ENCODE data around the gene PARD3.
"Not testable (repeated sequence)": the region's sequence is repeated elsewhere in the genome, so short reads cannot be mapped to it uniquely, and the experiment has no call there.

The PARD3 gene

DNA sequence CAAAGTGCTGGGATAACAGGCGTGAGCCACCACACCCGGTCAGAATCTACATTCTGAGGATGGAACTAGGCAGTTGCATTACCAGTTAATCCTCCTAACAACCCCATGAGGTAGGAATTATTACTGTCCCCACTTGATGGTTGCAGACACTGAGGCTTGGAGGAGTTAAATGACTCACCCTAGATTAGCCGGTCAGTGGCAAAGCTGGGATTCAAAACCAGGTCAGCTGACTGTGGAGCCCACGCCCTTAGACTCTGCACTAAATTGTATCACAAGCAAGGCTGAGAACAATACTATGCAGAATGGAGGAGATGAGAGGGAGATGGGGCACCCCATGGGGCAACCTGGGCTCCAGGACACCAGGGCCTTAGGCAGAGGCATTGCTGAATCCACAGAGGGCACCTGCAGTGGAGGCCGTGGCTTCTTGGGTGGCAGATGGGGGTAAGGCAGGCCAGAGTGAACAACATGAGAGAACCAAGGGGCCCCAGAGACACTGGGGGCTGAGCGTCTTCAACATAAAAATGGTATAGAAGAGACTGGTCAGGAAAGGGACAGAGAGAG is 723.4 kb downstream of the PARD3 start:
- FAIRE-seq: no peak

DNA sequence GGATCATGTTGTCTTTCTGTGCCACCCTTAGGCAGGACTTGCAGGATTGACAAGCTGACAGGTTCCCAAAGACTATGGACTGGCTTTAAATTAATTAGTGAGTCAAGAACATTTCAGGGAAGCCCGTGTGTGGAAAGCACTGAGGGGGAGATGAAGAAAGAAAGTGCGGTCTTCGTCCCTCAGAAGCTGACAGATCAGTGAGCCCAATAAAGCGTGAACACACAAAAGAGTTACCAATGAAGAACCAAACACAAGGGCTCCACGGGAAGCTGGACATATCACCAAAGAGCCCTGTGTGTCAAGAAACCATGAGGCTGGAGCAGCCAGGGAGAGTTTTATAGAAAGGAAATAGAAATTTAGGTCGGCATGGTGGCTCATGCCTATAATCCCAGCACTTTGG is 725.8 kb downstream of the PARD3 start:
- FAIRE-seq (no peak), DNase-seq (ENCODE audit: low spot score) (no peak)

More for the DNA sequence above, 723.4 kb downstream of the PARD3 start:
- DNase-seq (ENCODE audit: low spot score): no peak

- no peak for DNase-seq (ENCODE audit: low spot score)
- no peak for FAIRE-seq
These were observed 726.8 kb downstream of the PARD3 start for GRCh38 chr10:34088208-34088794.

GRCh38 chr10:34087095-34087418 is 728.0 kb downstream of the PARD3 start:
- FAIRE-seq: no peak
- DNase-seq (ENCODE audit: low spot score): no peak

DNA sequence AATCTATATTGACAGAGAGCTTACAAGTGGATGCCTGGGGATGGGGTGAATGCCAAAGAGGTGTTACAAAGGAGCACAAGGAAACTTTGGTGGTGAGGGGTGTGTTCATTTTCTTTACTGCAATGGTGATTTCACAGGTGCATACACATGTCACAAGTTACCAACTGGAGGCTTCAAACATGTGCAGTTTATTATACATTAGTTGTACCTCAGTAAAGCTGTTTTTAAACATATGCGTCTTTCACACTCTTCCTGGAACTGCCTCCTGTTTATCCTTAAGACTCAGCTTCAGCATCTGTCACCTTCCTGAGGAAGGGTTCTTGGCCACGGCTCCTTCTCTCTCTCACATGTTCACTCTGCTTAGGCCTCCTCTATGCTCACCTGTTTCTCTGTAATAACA is 731.5 kb downstream of the PARD3 start:
- no peak for DNase-seq (ENCODE audit: low spot score)
- no peak for FAIRE-seq

- no peak for FAIRE-seq
- no peak for DNase-seq (ENCODE audit: low spot score)
These were observed 733.1 kb downstream of the PARD3 start for GRCh38 chr10:34081948-34082347.

DNA sequence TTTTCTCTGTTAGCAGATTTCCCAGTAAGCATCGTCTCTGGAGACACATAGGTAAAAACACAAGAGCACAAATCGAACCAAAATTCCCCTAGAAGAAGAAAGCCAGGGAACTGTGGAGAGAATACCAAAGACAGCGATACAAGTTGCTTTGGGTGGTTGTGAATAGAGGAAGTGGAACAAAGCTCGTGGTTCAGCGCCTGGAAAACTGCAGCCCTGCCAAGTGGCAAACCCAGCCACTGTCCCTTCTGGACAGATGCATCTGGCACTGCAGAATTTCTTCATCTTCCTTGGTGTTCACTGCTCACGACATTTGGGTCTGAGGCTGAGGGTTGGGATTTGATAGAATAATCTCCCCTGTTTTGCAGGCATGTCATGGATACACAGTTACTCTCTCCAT is 733.8 kb downstream of the PARD3 start:
- no peak for FAIRE-seq
- DNase-seq (ENCODE audit: low spot score): no peak

DNA sequence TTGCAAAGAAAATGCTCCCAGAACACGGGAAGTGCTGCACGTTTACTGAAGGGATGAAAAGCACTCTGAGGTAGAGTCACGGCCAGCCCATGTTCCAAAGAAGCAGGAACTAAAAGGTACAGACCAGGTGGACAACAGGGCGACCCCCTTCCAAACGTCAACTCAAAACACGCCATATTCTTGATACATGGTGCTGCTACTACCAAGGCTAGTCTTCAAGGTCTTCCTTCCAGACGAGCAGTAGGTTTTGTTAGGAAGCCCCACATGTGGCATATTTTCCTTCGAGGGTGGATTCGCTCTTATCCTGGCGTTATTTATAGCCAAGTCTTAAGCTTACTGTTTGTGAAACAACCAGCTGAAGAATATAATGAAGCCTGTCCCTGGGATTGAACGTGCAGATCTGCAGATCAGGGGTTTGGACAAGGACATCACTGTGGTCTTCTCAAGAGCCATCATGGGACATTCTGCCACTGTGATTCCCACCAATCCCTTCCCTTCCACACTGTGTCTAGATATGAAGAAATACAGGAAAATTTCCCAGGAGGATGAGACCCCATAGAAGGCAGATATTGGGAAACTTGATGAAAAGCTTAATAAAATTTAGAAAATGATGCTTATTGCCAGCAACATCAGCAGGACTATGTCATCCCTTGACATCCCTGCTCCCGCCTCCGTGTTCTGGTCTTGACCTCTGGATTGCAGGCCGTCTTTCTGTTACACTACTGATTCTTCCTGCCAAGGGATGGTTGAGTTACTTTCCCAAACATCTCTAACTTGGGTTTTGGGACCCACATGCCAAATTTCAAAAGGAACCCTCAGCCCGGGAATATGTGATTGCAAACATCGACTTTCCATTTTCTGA is 734.4 kb downstream of the PARD3 start:
- FAIRE-seq (no peak), DNase-seq (ENCODE audit: low spot score) (no peak)

GRCh38 chr10:34079702-34080484 is 735.2 kb downstream of the PARD3 start:
- DNase-seq (ENCODE audit: low spot score) (no peak), FAIRE-seq (no peak)

DNA sequence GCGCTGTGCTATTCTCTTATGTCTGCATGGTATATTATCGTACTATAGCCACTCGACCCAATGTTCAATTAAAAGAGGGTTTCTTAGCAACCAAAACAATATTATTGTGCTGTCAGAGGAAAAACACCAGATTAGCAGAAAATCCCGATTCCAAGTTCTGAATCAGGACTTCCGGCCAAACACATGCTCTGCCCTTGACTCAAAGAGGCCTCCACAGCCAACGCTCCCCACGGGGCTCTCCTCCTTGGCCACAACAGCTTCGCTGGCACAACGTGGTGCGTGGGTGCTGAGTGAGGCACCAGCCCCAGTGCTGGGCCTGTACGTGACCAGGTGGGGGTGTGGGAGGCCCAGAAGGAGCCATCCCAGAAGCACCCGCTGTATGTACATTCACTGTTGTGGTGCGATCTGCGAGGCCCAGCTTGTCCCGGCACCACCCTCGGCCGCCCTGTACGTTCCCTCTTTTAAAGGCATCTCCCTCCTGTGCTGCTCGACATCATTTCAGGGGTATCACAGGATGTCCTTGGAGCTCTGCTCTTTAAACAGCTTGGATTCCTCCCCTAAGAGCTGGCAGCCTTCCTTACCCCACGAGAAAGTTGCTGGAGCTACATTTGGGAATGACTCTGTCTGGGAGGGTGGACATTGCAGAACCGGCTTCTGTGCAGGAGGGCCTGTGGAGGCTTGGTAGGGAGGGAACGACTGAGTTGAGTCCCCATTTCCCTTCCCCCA is 736.2 kb downstream of the PARD3 start:
- FAIRE-seq (no peak), DNase-seq (ENCODE audit: low spot score) (no peak)

DNA sequence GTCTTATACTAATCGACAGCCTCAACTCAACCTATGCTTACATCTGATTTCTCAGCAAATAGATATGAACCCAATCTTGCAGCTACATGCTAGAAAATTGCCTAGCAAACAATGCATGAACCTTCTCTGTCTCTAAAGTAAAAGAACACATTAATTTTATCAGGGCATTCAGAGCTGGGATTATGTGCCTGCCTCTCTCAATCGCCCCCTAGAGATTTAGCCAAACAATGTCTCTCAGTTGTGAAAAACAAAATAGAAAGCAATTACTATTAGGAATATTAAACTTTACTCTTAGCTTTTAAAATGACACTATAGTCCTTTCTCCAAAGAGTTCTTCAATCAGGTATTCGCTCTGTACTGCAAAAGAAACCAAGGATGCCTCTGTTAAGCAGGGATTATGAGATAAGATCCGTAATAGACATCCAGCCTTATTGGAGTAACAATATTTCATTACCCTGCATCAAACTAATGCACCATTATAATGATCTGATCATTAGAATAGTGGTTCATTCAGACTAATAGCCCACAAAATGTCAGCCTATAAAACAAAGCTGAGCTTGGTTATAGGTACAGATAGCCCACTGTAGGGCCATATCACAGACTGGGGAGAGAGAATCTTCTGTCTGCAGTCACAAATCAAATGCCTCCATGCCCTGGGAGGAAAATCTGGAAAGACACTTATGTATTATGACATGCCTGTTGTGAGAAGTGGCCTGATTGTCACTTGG is 736.9 kb downstream of the PARD3 start:
- FAIRE-seq (no peak), DNase-seq (ENCODE audit: low spot score) (no peak)

DNA sequence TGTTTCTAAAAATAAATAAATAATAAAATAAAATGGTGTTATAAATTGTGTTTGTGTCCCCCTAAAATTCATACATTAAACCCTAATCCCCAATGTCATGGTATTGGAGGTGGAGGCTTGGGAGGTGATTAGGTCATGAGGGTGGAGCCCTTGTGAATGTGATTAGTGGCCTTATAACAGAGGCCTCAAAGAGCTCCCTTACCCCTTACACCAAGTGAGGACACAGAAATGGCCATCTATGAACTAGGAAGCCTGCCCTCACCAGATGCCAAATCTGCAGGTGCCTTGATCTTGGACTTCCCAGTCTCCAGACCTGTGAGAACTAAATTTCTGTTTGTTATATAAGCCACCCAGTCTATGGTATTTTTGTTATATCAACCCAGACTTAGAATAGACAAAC is 738.7 kb downstream of the PARD3 start:
- DNase-seq (ENCODE audit: low spot score): no peak
- no peak for FAIRE-seq

DNA sequence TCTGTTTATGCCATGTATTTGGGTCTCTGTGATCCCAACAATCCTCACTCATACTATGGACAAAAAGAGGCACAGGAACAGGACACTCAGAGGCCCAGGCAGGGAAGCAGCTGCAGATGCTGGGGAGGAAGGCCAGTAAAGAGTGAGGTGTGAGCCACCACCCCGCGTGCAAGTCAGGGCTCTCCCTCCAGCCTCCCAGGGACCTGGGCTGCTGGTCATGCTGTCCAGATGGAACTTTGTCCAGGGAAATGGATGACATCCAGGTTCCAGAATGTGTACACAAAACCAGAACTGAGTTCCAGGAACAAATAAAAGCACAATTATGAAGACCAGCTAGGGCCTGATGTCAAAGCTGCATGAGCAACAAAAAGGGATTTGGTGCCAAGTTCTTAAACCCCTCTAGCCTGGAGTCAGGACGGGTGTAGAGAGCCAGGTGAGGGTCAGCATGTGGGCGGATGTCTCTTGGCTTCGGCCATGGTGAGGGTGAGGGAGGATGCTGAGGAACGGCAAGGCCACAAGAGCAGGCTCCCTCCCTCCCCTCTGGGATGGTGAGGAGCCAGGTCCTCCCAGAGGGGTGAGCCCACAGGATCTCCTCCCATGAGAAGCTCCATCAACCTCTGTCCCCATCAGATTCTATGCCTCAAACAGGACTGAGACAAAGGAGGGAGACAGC is 739.7 kb downstream of the PARD3 start:
- FAIRE-seq: no peak
- DNase-seq (ENCODE audit: low spot score): no peak

GRCh38 chr10:34074051-34074450 is 741.0 kb downstream of the PARD3 start:
- FAIRE-seq (no peak), DNase-seq (ENCODE audit: low spot score) (no peak)

DNA sequence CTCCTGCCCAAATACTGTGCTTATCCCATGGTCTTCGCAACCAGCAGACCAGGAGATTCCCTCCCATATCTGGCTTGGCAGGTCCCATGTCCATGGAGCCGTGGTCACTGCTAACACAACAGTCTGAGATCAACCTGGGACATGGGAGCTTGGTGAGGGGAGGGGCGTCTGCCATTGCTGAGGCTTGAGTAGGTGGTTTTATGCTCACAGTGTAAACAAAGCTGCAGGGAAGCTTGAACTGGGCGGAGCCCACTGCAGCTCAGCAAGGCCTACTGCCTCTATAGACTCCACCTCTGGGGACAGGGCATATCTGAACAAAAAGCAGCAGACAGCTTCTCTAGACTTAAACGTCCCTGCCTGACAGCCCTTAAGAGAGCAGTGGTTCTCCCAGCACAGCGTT is 747.4 kb downstream of the PARD3 start:
- not testable (repeated sequence) for FAIRE-seq

DNA sequence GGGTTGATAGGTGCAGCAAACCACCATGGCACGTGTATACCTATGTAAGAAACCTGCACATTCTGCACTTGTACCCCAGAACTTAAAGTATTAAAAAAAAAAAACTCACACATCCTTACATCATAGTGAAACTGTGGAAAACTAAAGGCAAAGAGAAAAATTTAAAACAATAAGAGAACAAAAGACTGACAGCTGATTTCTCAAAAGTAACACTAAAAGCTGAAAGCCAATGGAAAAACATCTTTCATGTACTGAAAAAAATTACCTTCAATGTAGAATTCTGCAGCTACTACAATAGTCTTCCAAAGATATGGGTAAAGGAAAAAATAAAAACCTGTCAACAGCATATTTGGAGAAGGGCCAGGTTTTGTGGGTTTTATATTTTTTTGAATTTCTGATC is 751.5 kb downstream of the PARD3 start:
- no peak for FAIRE-seq
- DNase-seq (ENCODE audit: low spot score): no peak

More for the DNA sequence above, 747.4 kb downstream of the PARD3 start:
- not testable (repeated sequence) for DNase-seq (ENCODE audit: low spot score)

DNA sequence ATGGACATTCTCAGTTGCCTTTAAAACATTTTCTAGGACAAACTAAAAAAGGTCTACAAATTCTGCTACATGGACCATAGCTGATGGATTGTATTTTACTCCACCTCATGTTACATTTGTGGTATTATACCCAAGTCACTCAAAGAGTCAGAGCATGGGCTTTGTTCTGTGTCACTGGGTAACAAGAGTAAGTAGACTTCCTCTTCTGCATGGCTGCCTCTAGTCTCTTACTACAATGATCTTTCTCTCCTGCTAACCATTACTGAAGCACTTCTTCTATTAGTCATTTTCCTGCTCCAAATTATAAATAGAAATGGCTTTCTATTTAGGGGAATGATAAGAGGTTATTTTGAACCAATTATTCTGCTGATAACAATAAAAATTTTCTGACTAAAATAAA is 753.3 kb downstream of the PARD3 start:
- DNase-seq (ENCODE audit: low spot score): peak; percentile 16
- FAIRE-seq: peak; percentile 48

Measured in RCC 7860 (cell line).